DND-41 (cell line): Measurements from ENCODE around the gene EDA2R.

Source experiments
- ATAC-seq: fragments of 200-7000 bp; cut with Tn5 transposase; 3 replicates; pipeline ENCODE4 v1.9.1; 2021; ENCODE audit warnings: low read depth; ENCODE audit not compliant: insufficient read depth
- DNase-seq: peaks from one replicate; pipeline ENCODE4 v3.0.0-alpha.2; 2020
- H2AFZ ChIP-seq: 2 replicates; pipeline ENCODE4 v1.6.0; 2012; ENCODE audit warnings: low read depth, low read length
- H3K27ac ChIP-seq: 2 replicates; pipeline ENCODE4 v1.5.1; 2012; ENCODE audit warnings: low read length, inconsistent platforms
- H3K27me3 ChIP-seq: fragments of 200-600 bp; sonication (generic); 2 replicates; pipeline ENCODE4 v1.6.0; 2012; ENCODE audit warnings: low read length, mild to moderate bottlenecking, inconsistent platforms; ENCODE audit not compliant: insufficient read depth, poor library complexity
- H3K36me3 ChIP-seq: 2 replicates; pipeline ENCODE4 v1.5.1; 2012; ENCODE audit warnings: low read length, inconsistent platforms; ENCODE audit not compliant: insufficient read depth
- H3K4me1 ChIP-seq: 2 replicates; pipeline ENCODE4 v1.5.1; 2012; ENCODE audit warnings: mild to moderate bottlenecking, low read length; ENCODE audit not compliant: insufficient read depth
- H3K4me2 ChIP-seq: 2 replicates; pipeline ENCODE4 v1.6.0; 2012; ENCODE audit warnings: mild to moderate bottlenecking, moderate library complexity, low read length, inconsistent platforms; ENCODE audit not compliant: insufficient read depth
- H3K4me3 ChIP-seq, 2 experiments: fragments of 200-600 bp in 1 of 2; shearing (Covaris generic) in 1 of 2; 2 replicates each; pipeline ENCODE4 v1.5.1; 2012 to 2016; ENCODE audit warnings: inconsistent platforms in 2 of 2, low read length in 2 of 2, mild to moderate bottlenecking in 2 of 2, low read depth in 1 of 2, moderate library complexity in 1 of 2
- H3K79me2 ChIP-seq: 2 replicates; pipeline ENCODE4 v1.6.0; 2012; ENCODE audit warnings: low read length, inconsistent platforms; ENCODE audit not compliant: insufficient read depth
- H3K9ac ChIP-seq: 2 replicates; pipeline ENCODE4 v1.6.0; 2012; ENCODE audit warnings: low read depth, mild to moderate bottlenecking, inconsistent platforms, low read length, moderate library complexity
- H3K9me3 ChIP-seq: 2 replicates; pipeline ENCODE4 v1.5.1; 2012; ENCODE audit warnings: low read length, moderate library complexity, mild to moderate bottlenecking, inconsistent platforms; ENCODE audit not compliant: insufficient read depth, severe bottlenecking
- H4K20me1 ChIP-seq: 2 replicates; pipeline ENCODE4 v1.6.0; 2012; ENCODE audit warnings: low read length; ENCODE audit not compliant: insufficient read depth
- CTCF ChIP-seq: IDR thresholded peaks from 2 replicates; pipeline ENCODE4 v1.5.1; 2012; ENCODE audit warnings: borderline replicate concordance, low read length, moderate library complexity, mild to moderate bottlenecking; ENCODE audit not compliant: poor library complexity, severe bottlenecking; ENCODE audit errors: extremely low read depth
- EZH2 ChIP-seq: IDR thresholded peaks from 3 replicates; pipeline ENCODE4 v1.6.1; 2012; ENCODE audit warnings: borderline replicate concordance, low read depth, mild to moderate bottlenecking, moderate library complexity, low read length, inconsistent platforms; ENCODE audit not compliant: severe bottlenecking

EDA2R gene

GRCh38 chrX:66625525-66625924, 13.4 kb downstream of the EDA2R start:
- ATAC-seq (peak; percentile 67), DNase-seq (peak; percentile 36)
- H2AFZ ChIP-seq: no peak overlapping the region
- H3K27me3 ChIP-seq: no peaks in the 10 kb centered on the region
- H3K36me3 ChIP-seq: no peaks in the 10 kb centered on the region
- H3K4me2 ChIP-seq: no peak overlapping the region
- H3K4me1 ChIP-seq: no peaks in the 10 kb centered on the region
- no peaks in the 10 kb centered on the region for H3K9me3 ChIP-seq
- H4K20me1 ChIP-seq: no peaks in the 10 kb centered on the region
- no peak overlapping the region for H3K9ac ChIP-seq
- no peak overlapping the region for H3K4me3 ChIP-seq
- TF ChIP-seq EZH2: no peak
- no peak for TF ChIP-seq CTCF
- H3K27ac ChIP-seq: no peak overlapping the region
- no peaks in the 10 kb centered on the region for H3K79me2 ChIP-seq

GRCh38 chrX:66622209-66622608, 16.7 kb downstream of the EDA2R start:
- no peak overlapping the region for H2AFZ ChIP-seq
- H3K4me1 ChIP-seq: no peaks in the 10 kb centered on the region
- no peak overlapping the region for H3K9ac ChIP-seq
- no peaks in the 10 kb centered on the region for H3K27me3 ChIP-seq
- TF ChIP-seq CTCF (no peak), EZH2 (no peak)
- no peak overlapping the region for H3K4me3 ChIP-seq
- H4K20me1 ChIP-seq: no peaks in the 10 kb centered on the region
- H3K27ac ChIP-seq: no peak overlapping the region
- no peaks in the 10 kb centered on the region for H3K9me3 ChIP-seq
- H3K4me2 ChIP-seq: no peak overlapping the region
- no peaks in the 10 kb centered on the region for H3K79me2 ChIP-seq
- H3K36me3 ChIP-seq: no peaks in the 10 kb centered on the region
- ATAC-seq (no peak), DNase-seq (no peak)

- Histone ChIP-seq H3K27me3 (no peaks in the 10 kb centered on the region), H3K4me2 (no peak overlapping the region), H2AFZ (no peak overlapping the region), H3K4me3 (no peak overlapping the region), H3K9ac (no peak overlapping the region), H3K4me1 (no peaks in the 10 kb centered on the region), H4K20me1 (no peaks in the 10 kb centered on the region), H3K79me2 (no peaks in the 10 kb centered on the region), H3K9me3 (no peaks in the 10 kb centered on the region), H3K27ac (no peak overlapping the region), H3K36me3 (no peaks in the 10 kb centered on the region)
- no peak for DNase-seq
- TF ChIP-seq CTCF (no peak), EZH2 (no peak)
- ATAC-seq: no peak
Observed at GRCh38 chrX:66616944-66617343, 21.9 kb downstream of the EDA2R start.

GRCh38 chrX:66602381-66602938, 36.4 kb downstream of the EDA2R start:
- Histone ChIP-seq H3K79me2 (no peaks in the 10 kb centered on the region), H4K20me1 (no peaks in the 10 kb centered on the region), H3K36me3 (no peaks in the 10 kb centered on the region), H3K9me3 (no peaks in the 10 kb centered on the region), H3K9ac (no peak overlapping the region), H3K27ac (no peak overlapping the region), H3K4me1 (no peaks in the 10 kb centered on the region), H3K27me3 (no peaks in the 10 kb centered on the region), H3K4me3 (no peak overlapping the region), H2AFZ (no peak overlapping the region), H3K4me2 (no peak overlapping the region)
- no peak for ATAC-seq
- DNase-seq: no peak
- no peak for TF ChIP-seq CTCF
- TF ChIP-seq EZH2: no peak
